GM21360 (cell line): Measurements from ENCODE around the gene TSPYL2.

ENCODE experiments used
- ATAC-seq: cut with Tn5 transposase; IDR thresholded peaks from one replicate; pipeline ENCODE4 v1.9.1; 2021; ENCODE audit warnings: mild to moderate bottlenecking, moderate library complexity; ENCODE audit not compliant: unreplicated experiment

The TSPYL2 gene

GRCh38 chrX:53078943-53079342 is 3.2 kb upstream of the TSPYL2 start:
- ATAC-seq: no peak

- no peak for ATAC-seq
Observed at GRCh38 chrX:53080628-53081580, 1.3 kb upstream of the TSPYL2 start.

GRCh38 chrX:53082773-53083616 is 828 bp downstream of the TSPYL2 start:
- no peak for ATAC-seq

GRCh38 chrX:53084043-53084570 is 1.9 kb downstream of the TSPYL2 start:
- no peak for ATAC-seq

GRCh38 chrX:53084863-53085262 is 2.7 kb downstream of the TSPYL2 start:
- ATAC-seq: no peak

GRCh38 chrX:53085661-53086229 is 3.6 kb downstream of the TSPYL2 start:
- no peak for ATAC-seq

GRCh38 chrX:53086464-53086863 is 4.3 kb downstream of the TSPYL2 start:
- ATAC-seq: no peak

GRCh38 chrX:53087388-53087831 is 5.2 kb downstream of the TSPYL2 start:
- no peak for ATAC-seq

GRCh38 chrX:53088136-53088974 is 6.2 kb downstream of the TSPYL2 start:
- ATAC-seq: peak; percentile 50

GRCh38 chrX:53089224-53089842 is 7.2 kb downstream of the TSPYL2 start:
- no peak for ATAC-seq

- ATAC-seq: no peak
Observed at GRCh38 chrX:53089925-53090324, 7.8 kb downstream of the TSPYL2 start.

GRCh38 chrX:53091354-53091753 is 9.2 kb downstream of the TSPYL2 start:
- no peak for ATAC-seq

GRCh38 chrX:53093177-53093655 is 11.0 kb downstream of the TSPYL2 start:
- peak; percentile 42 for ATAC-seq

GRCh38 chrX:53093748-53094581 is 11.8 kb downstream of the TSPYL2 start, which contains the start of gene KANTR:
KANTR (plus strand) TSS chrX:53094142; CDS start chrX:53124273, 30,131 bp downstream.
- ATAC-seq: peak; percentile 66

GRCh38 chrX:53094582-53094905 is 12.4 kb downstream of the TSPYL2 start:
- ATAC-seq: no peak

GRCh38 chrX:53095796-53096195 is 13.6 kb downstream of the TSPYL2 start:
- no peak for ATAC-seq

GRCh38 chrX:53114864-53115549 is 32.8 kb downstream of the TSPYL2 start:
- no peak for ATAC-seq

GRCh38 chrX:53115550-53115874 is 33.3 kb downstream of the TSPYL2 start:
- ATAC-seq: no peak
